Endothelial cell of umbilical vein (primary cell): ENCODE data around the gene OCIAD2. TPM values are rescaled to one million over a fixed set of nuclear protein-coding genes. Genes with fewer than 3 reads are reported as not detected.
"Not testable (repeated sequence)": the region's sequence is repeated elsewhere in the genome, so short reads cannot be mapped to it uniquely, and the experiment has no call there.

Source experiments
- BruUV-seq: library from RNA; stranded (reverse); fragments of 400-500 nt; replicated peaks from 2 replicates; lab custom pipeline; 2021; lab: Mats Ljungman, UMichigan
- CTCF ChIA-PET: fragments of 300-600, 350-600 bp; sonication (Branson Sonifier 250); formaldehyde crosslinking; loops from one replicate; lab custom pipeline; 2021; ENCODE audit warnings: antibody characterized with exemption, inconsistent platforms; lab: Charles Lee
- POLR2A ChIA-PET: fragments of 300-600, 350-600 bp; sonication (Branson Sonifier 250); formaldehyde crosslinking; loops from one replicate; lab custom pipeline; 2021; ENCODE audit warnings: antibody characterized with exemption, inconsistent platforms; lab: Charles Lee
- DNase-seq: peaks from one replicate; pipeline ENCODE4 v3.0.0-alpha.2; 2011; ENCODE audit warnings: low read depth, low spot score
- FAIRE-seq: peaks from 2 replicates; lab custom pipeline; 2011; peaks lifted over from hg19 to GRCh38; lab: Jason Lieb, UNC
- H2AFZ ChIP-seq: 2 replicates; pipeline ENCODE4 v1.6.0; 2012; ENCODE audit warnings: low read depth, low read length, control low read depth, inconsistent platforms
- H3K27ac ChIP-seq: 2 replicates; pipeline ENCODE4 v1.5.1; 2011; ENCODE audit warnings: low read depth, mild to moderate bottlenecking, control low read depth, low read length, moderate library complexity; ENCODE audit not compliant: insufficient read depth
- H3K27me3 ChIP-seq, 2 experiments: 2 replicates each; pipeline versions ENCODE4 v1.6.0 to v1.6.1; 2011; ENCODE audit warnings: low read length in 2 of 2, mixed read lengths in 1 of 2; ENCODE audit not compliant: control insufficient read depth in 2 of 2, insufficient read depth in 2 of 2
- H3K36me3 ChIP-seq, 2 experiments: 2 replicates in 1 of 2; 3 replicates in 1 of 2; pipeline ENCODE4 v1.5.1; 2011; ENCODE audit warnings: low read length in 2 of 2, mild to moderate bottlenecking in 1 of 2, moderate library complexity in 1 of 2; ENCODE audit not compliant: control insufficient read depth in 2 of 2, insufficient read depth in 2 of 2; ENCODE audit errors: extremely low read depth in 1 of 2
- H3K4me1 ChIP-seq: 3 replicates; pipeline ENCODE4 v1.5.1; 2011; ENCODE audit warnings: mild to moderate bottlenecking, low read length; ENCODE audit not compliant: control insufficient read depth, insufficient read depth; ENCODE audit errors: extremely low read depth
- H3K4me2 ChIP-seq: 2 replicates; pipeline ENCODE4 v1.6.1; 2011; ENCODE audit warnings: low read length, control low read depth, mixed read lengths; ENCODE audit not compliant: insufficient read depth
- H3K4me3 ChIP-seq, 3 experiments: fragments of 200-600 bp in 1 of 3; sonication (generic), shearing (Covaris generic) in 1 of 3; replicated peaks in 1 of 3; 2 replicates each; pipeline ENCODE4 v1.5.1; 2011 to 2016; ENCODE audit warnings: control low read depth in 3 of 3, low read length in 3 of 3, mild to moderate bottlenecking in 2 of 3, inconsistent platforms in 1 of 3, low read depth in 1 of 3, moderate library complexity in 1 of 3; ENCODE audit not compliant: insufficient read depth in 1 of 3
- H3K79me2 ChIP-seq: 2 replicates; pipeline ENCODE4 v1.6.0; 2012; ENCODE audit warnings: low read length, inconsistent platforms; ENCODE audit not compliant: control insufficient read depth, insufficient read depth
- H3K9ac ChIP-seq: replicated peaks from 2 replicates; pipeline ENCODE3; 2011; ENCODE audit warnings: low read length, control low read depth; ENCODE audit not compliant: insufficient read depth; ENCODE audit errors: extremely low read depth
- H3K9me1 ChIP-seq: replicated peaks from 3 replicates; pipeline ENCODE4 v1.6.0; 2011; ENCODE audit warnings: mild to moderate bottlenecking, low read length; ENCODE audit not compliant: control insufficient read depth, insufficient read depth; ENCODE audit errors: extremely low read depth
- H3K9me3 ChIP-seq: replicated peaks from 2 replicates; pipeline ENCODE4 v1.5.1; 2012; ENCODE audit warnings: low read length, inconsistent platforms; ENCODE audit not compliant: control insufficient read depth, insufficient read depth
- H4K20me1 ChIP-seq: replicated peaks from 2 replicates; pipeline ENCODE3; 2011; ENCODE audit warnings: mild to moderate bottlenecking, low read length; ENCODE audit not compliant: control insufficient read depth, insufficient read depth; ENCODE audit errors: extremely low read depth
- CTCF ChIP-seq, 2 donors: IDR thresholded peaks; 1 replicate in 1 of 2; 2 replicates in 1 of 2; pipeline ENCODE4 v1.5.1; 2011; ENCODE audit warnings: low read length in 2 of 2, mild to moderate bottlenecking in 2 of 2, moderate library complexity in 2 of 2, control low read depth in 1 of 2, inconsistent platforms in 1 of 2, low read depth in 1 of 2; ENCODE audit not compliant: insufficient read depth in 1 of 2; ENCODE audit errors: extremely low read depth in 1 of 2
- EZH2 ChIP-seq: IDR thresholded peaks from 2 replicates; pipeline ENCODE4 v1.6.1; 2012; ENCODE audit warnings: borderline replicate concordance, low read depth, mild to moderate bottlenecking, moderate library complexity, low read length, inconsistent platforms; ENCODE audit not compliant: severe bottlenecking
- MAX ChIP-seq: IDR thresholded peaks from 2 replicates; pipeline ENCODE4 v1.6.1; 2011; ENCODE audit not compliant: insufficient read depth, insufficient read length
- MYC ChIP-seq: IDR thresholded peaks from one replicate; pipeline ENCODE4 v1.6.1; 2011; ENCODE audit warnings: mild to moderate bottlenecking, low read depth, low read length
- POLR2AphosphoS5 ChIP-seq: IDR thresholded peaks from 2 replicates; pipeline ENCODE4 v1.6.1; 2012; ENCODE audit warnings: low read depth, mild to moderate bottlenecking, control low read depth, low read length, moderate library complexity; ENCODE audit not compliant: insufficient read depth
- dilution Hi-C: fragments of 300-500 bp; cut with MboI; formaldehyde crosslinking; loops from one replicate; pipeline ENCODE4 v1.15.0; 2019; ENCODE audit warnings: low sequenced_read_pairs; ENCODE audit not compliant: extremely low pct_ligation_motif_present
- intact Hi-C: fragments of 100-400 bp; cut with micrococcal nuclease; formaldehyde crosslinking; loops from one replicate; pipeline ENCODE4 v1.10.0; 2022
- polyA plus RNA-seq, 4 experiments: library from polyadenylated mRNA; depleted of rRNA in 3 of 4; stranded (reverse) in 3 of 4; unstranded in 1 of 4; fragments of >200 nt; gene quantifications; 2 replicates each; pipeline versions ENCODE4 v1.2.1 to v1.2.3, GENCODE V29; 2011 to 2012; ENCODE audit warnings: missing spikeins in 1 of 4
- total RNA-seq: library from RNA; stranded (reverse); gene quantifications from 2 replicates; pipeline ENCODE4 v1.2.3, GENCODE V29; 2021

The OCIAD2 gene
- total and polyA plus RNA-seq, 2 donors (not counting 3 experiments of a cell fraction or from before 2014, with no cell fraction given), result 99.0 to 119 TPM

DNA sequence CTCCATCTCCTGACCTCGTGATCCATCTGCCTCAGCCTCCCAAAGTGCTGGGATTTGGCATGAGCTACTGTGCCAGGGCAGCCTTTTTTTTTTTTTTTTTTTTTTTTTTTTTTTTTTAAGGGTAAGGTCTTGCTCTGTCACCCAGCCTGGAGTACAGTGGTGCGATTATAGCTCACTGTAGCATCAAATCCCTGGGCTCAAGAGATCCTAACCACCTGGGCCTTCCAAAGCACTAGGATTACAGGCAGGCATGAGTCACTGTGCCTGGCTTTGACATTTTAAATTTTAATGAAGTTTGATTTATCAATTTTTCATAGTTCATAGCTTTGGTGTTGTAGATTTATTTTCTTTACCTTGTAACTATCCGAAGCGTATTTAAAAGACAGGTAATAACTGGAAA lies 17.8 kb upstream of the OCIAD2 start:
- no peak overlapping the region for H3K4me2 ChIP-seq
- no peaks in the 10 kb centered on the region for H3K36me3 ChIP-seq
- intact Hi-C loops (no loop called here), dilution Hi-C loops (no loop called here)
- no peak overlapping the region for H3K27ac ChIP-seq
- no peak for FAIRE-seq
- no peak overlapping the region for H3K9ac ChIP-seq
- no peaks in the 10 kb centered on the region for H4K20me1 ChIP-seq
- no peaks in the 10 kb centered on the region for H3K79me2 ChIP-seq
- no peak for DNase-seq
- no TSS peak for BruUV-seq
- H3K27me3 ChIP-seq, result no peaks in the 10 kb centered on the region
- no peaks in the 10 kb centered on the region for H3K9me1 ChIP-seq
- no peaks in the 10 kb centered on the region for H3K4me1 ChIP-seq
- no peak for TF ChIP-seq MYC
- TF ChIP-seq MAX, result no peak
- no peak for TF ChIP-seq EZH2
- TF ChIP-seq POLR2AphosphoS5, result no peak
- TF ChIP-seq CTCF (IDR thresholded peaks at IDR 0.05; ENCODE audit: extremely low read depth in 1 of 2, insufficient read depth in 1 of 2, low read depth in 1 of 2, low read length in 2 of 2), result no peak
- ChIA-PET POLR2A (no interaction called here), CTCF (interaction anchor here (1.9 kb wide), 1 partner anchor 11 kb away, joined by 8 read pairs; no protein-coding TSS in a partner anchor)
- H3K9me3 ChIP-seq, result no peaks in the 10 kb centered on the region
- no peak overlapping the region for H3K4me3 ChIP-seq
- no peak overlapping the region for H2AFZ ChIP-seq

DNA sequence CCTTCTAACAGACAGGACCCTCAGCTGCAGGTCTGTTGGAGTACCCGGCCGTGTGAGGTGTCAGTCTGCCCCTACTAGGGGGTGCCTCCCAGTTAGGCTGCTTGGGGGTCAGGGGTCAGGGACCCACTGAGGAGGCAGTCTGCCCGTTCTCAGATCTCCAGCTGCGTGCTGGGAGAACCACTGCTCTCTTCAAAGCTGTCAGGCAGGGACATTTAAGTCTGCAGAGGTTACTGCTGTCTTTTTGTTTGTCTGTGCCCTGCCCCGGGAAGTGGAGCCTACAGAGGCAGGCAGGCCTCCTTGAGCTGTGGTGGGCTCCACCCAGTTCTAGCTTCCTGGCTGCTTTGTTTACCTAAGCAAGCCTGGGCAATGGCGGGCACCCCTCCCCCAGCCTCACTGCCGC lies 16.5 kb upstream of the OCIAD2 start:
- DNase-seq, intact Hi-C loops, POLR2A ChIA-PET, H3K4me3 ChIP-seq, H3K9me3 ChIP-seq, H3K79me2 ChIP-seq, H2AFZ ChIP-seq, dilution Hi-C loops, H3K4me2 ChIP-seq, H3K36me3 ChIP-seq, H3K4me1 ChIP-seq, H3K9me1 ChIP-seq, H3K9ac ChIP-seq, BruUV-seq, H3K27ac ChIP-seq, H3K27me3 ChIP-seq, CTCF ChIA-PET, FAIRE-seq, H4K20me1 ChIP-seq: not testable (repeated sequence)
